ENCODE data around the gene IL20. TPM values are rescaled to one million over a fixed set of nuclear protein-coding genes. Genes with fewer than 3 reads are reported as not detected.

The IL20 gene
- not detected for polyA plus RNA-seq (ENCODE audit: low read depth in 6 of 6)

DNA sequence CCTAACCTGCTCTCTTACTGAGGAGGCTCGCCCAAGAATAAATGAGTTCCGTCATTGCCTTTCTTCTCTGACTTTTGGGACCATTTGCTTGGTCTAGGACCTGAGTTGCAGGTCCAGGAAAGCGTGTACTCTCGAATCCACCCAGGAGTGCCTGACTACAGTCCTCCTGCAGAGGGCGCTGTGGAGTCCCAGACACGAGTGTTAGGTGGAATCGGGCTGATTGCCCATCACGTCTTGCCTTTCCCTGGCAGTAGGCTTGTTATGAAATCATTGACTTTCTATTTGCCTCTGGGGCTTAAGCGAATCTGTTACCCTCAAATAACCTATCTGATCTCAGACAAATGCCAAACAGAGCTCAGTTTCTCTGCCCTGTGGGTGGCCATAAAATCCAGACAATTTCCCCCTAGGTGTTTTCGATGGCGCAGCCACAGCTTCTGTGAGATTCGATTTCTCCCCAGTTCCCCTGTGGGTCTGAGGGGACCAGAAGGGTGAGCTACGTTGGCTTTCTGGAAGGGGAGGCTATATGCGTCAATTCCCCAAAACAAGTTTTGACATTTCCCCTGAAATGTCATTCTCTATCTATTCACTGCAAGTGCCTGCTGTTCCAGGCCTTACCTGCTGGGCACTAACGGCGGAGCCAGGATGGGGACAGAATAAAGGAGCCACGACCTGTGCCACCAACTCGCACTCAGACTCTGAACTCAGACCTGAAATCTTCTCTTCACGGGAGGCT, at the start of gene IL20:
IL20 (plus strand) TSS at position 685 of the 733 bp plus-strand sequence. CDS start 230 bp downstream, outside the sequence.
- Mint-ChIP-seq H3K4me1 (peaks cover 0 to 8% (median 7%) of the 10 kb centered on the region in 3 donors), H3K27me3 (peaks cover 19 to 22% (median 20%) of the 10 kb centered on the region in 3 donors), H3K36me3 (peaks cover 0 to 8% of the 10 kb centered on the region in 2 donors), H3K4me3 (peak within 1 kb of the TSS in 1 of 8 donors; percentile 16), H3K27ac (peak within 1 kb of the TSS in 2 of 6 donors; percentile 52 to 61), H3K9me3 (no peaks in the 10 kb centered on the region)
- ATAC-seq (ENCODE audit: low read depth in 2 of 2) (peak; percentile 81 to 92), DNase-seq (peak; percentile 62)

- peak; percentile 20 to 37 for ATAC-seq (ENCODE audit: low read depth in 2 of 2)
Measured at GRCh38 chr1:206816390-206817287, 48.8 kb upstream of the IL20 start.

GRCh38 chr1:206821493-206821892, 43.9 kb upstream of the IL20 start:
- Mint-ChIP-seq H3K4me3 (no peak overlapping the region), H3K4me1 (peaks cover 44 to 54% (median 49%) of the 10 kb centered on the region in 3 donors), H3K27me3 (no peaks in the 10 kb centered on the region), H3K36me3 (no peaks in the 10 kb centered on the region), H3K9me3 (peaks cover 0 to 4% (median 0%) of the 10 kb centered on the region in 7 donors), H3K27ac (peak overlapping the region in 2 of 6 donors; percentile 16 to 88)
- ATAC-seq (ENCODE audit: low read depth in 2 of 2) (no peak), DNase-seq (no peak)

More at GRCh38 chr1:206816390-206817287, 48.8 kb upstream of the IL20 start:
- H3K27ac Mint-ChIP-seq: peak overlapping the region in 5 of 6 donors; percentile 0 to 79 (median 47)
- H3K36me3 Mint-ChIP-seq: peaks cover 0 to 7% of the 10 kb centered on the region in 2 donors
- H3K4me3 Mint-ChIP-seq: peak overlapping the region in 3 of 8 donors; percentile 2 to 51 (median 15)
- H3K27me3 Mint-ChIP-seq: no peaks in the 10 kb centered on the region
- DNase-seq: no peak
- peaks cover 50 to 54% (median 53%) of the 10 kb centered on the region in 3 donors for H3K4me1 Mint-ChIP-seq
- H3K9me3 Mint-ChIP-seq: peaks cover 3 to 13% (median 7%) of the 10 kb centered on the region in 7 donors

GRCh38 chr1:206823727-206824126, 41.7 kb upstream of the IL20 start:
- peak overlapping the region in 3 of 8 donors; percentile 47 to 73 (median 65) for H3K4me3 Mint-ChIP-seq
- DNase-seq (no peak), ATAC-seq (ENCODE audit: low read depth in 2 of 2) (no peak)
- no peaks in the 10 kb centered on the region for H3K9me3 Mint-ChIP-seq
- H3K27ac Mint-ChIP-seq: peak overlapping the region in 3 of 6 donors; percentile 55 to 78 (median 71)
- H3K27me3 Mint-ChIP-seq: no peaks in the 10 kb centered on the region
- H3K4me1 Mint-ChIP-seq: peaks cover 44 to 53% (median 50%) of the 10 kb centered on the region in 3 donors
- no peaks in the 10 kb centered on the region for H3K36me3 Mint-ChIP-seq

GRCh38 chr1:206824331-206824730, 41.1 kb upstream of the IL20 start:
- DNase-seq (peak; percentile 40), ATAC-seq (ENCODE audit: low read depth in 2 of 2) (peak; percentile 80 to 88)
- H3K27me3 Mint-ChIP-seq: no peaks in the 10 kb centered on the region
- H3K4me1 Mint-ChIP-seq: peaks cover 50 to 59% (median 54%) of the 10 kb centered on the region in 3 donors
- peak overlapping the region in 7 of 8 donors; percentile 40 to 73 (median 57) for H3K4me3 Mint-ChIP-seq
- no peaks in the 10 kb centered on the region for H3K9me3 Mint-ChIP-seq
- H3K27ac Mint-ChIP-seq: peak overlapping the region in 5 of 6 donors; percentile 0 to 79 (median 71)
- H3K36me3 Mint-ChIP-seq: no peaks in the 10 kb centered on the region

- H3K9me3 Mint-ChIP-seq: no peaks in the 10 kb centered on the region
- H3K36me3 Mint-ChIP-seq: no peaks in the 10 kb centered on the region
- H3K4me1 Mint-ChIP-seq: peaks cover 55 to 70% (median 57%) of the 10 kb centered on the region in 3 donors
- peak overlapping the region in 1 of 8 donors; percentile 1 for H3K4me3 Mint-ChIP-seq
- ATAC-seq (ENCODE audit: low read depth in 2 of 2) (no peak), DNase-seq (no peak)
- peak overlapping the region in 2 of 6 donors; percentile 25 to 40 for H3K27ac Mint-ChIP-seq
- H3K27me3 Mint-ChIP-seq: no peaks in the 10 kb centered on the region
Measured at GRCh38 chr1:206826394-206826793, 39.0 kb upstream of the IL20 start.

GRCh38 chr1:206828061-206828460, 37.4 kb upstream of the IL20 start:
- no peaks in the 10 kb centered on the region for H3K27me3 Mint-ChIP-seq
- H3K27ac Mint-ChIP-seq: peak overlapping the region in 1 of 6 donors; percentile 29
- H3K9me3 Mint-ChIP-seq: no peaks in the 10 kb centered on the region
- H3K4me3 Mint-ChIP-seq: peak overlapping the region in 1 of 8 donors; percentile 32
- peaks cover 61 to 81% (median 69%) of the 10 kb centered on the region in 3 donors for H3K4me1 Mint-ChIP-seq
- H3K36me3 Mint-ChIP-seq: no peaks in the 10 kb centered on the region
- DNase-seq (no peak), ATAC-seq (ENCODE audit: low read depth in 2 of 2) (no peak)

DNA sequence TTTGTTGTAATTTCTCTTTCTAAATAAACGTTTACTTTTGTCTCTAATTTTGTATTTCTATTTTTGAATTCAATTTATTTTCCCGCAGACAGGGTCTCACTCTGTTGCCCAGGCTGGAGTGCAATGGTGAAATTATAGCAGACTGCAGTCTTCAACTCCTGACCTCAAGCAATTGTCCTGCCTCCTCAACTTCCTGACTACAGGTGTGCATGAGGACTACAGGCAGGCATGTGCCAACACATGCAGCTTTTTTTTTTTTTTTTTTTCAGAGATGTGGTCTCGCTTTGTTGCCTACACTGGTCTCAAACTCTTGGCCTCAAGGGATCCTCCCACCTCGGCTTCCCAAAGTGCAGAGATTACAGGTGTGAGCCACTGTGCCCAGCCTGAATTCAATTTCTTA, 36.7 kb upstream of the IL20 start:
- no peak for DNase-seq
- Mint-ChIP-seq H3K27me3 (no peaks in the 10 kb centered on the region), H3K4me1 (peaks cover 65 to 83% (median 76%) of the 10 kb centered on the region in 3 donors), H3K9me3 (no peaks in the 10 kb centered on the region), H3K27ac (peak overlapping the region in 5 of 6 donors; percentile 26 to 70 (median 49)), H3K36me3 (no peaks in the 10 kb centered on the region), H3K4me3 (peak overlapping the region in 7 of 8 donors; percentile 46 to 83 (median 66))
- ATAC-seq (ENCODE audit: low read depth in 2 of 2): peak; percentile 25 to 29

- Mint-ChIP-seq H3K36me3 (no peaks in the 10 kb centered on the region), H3K4me1 (peaks cover 64 to 83% (median 77%) of the 10 kb centered on the region in 3 donors), H3K27me3 (no peaks in the 10 kb centered on the region), H3K4me3 (peak overlapping the region in 7 of 8 donors; percentile 46 to 83 (median 66)), H3K9me3 (no peaks in the 10 kb centered on the region), H3K27ac (peak overlapping the region; percentile 65 to 88 (median 69))
- DNase-seq (no peak), ATAC-seq (ENCODE audit: low read depth in 2 of 2) (peak; percentile 22 to 29)
Measured at GRCh38 chr1:206829282-206829681, 36.1 kb upstream of the IL20 start.

- H3K36me3 Mint-ChIP-seq: no peaks in the 10 kb centered on the region
- H3K4me3 Mint-ChIP-seq: peak overlapping the region in 5 of 8 donors; percentile 2 to 66 (median 53)
- peaks cover 65 to 83% (median 77%) of the 10 kb centered on the region in 3 donors for H3K4me1 Mint-ChIP-seq
- ATAC-seq (ENCODE audit: low read depth in 2 of 2) (peak; percentile 81 to 84), DNase-seq (peak; percentile 34)
- no peaks in the 10 kb centered on the region for H3K27me3 Mint-ChIP-seq
- H3K27ac Mint-ChIP-seq: peak overlapping the region in 3 of 6 donors; percentile 74 to 88 (median 84)
- H3K9me3 Mint-ChIP-seq: no peaks in the 10 kb centered on the region
Measured at GRCh38 chr1:206829875-206830274, 35.5 kb upstream of the IL20 start.

- DNase-seq (no peak), ATAC-seq (ENCODE audit: low read depth in 2 of 2) (no peak)
- H3K4me3 Mint-ChIP-seq: peak overlapping the region in 2 of 8 donors; percentile 19 to 61
- no peaks in the 10 kb centered on the region for H3K27me3 Mint-ChIP-seq
- H3K4me1 Mint-ChIP-seq: peaks cover 55 to 77% (median 70%) of the 10 kb centered on the region in 3 donors
- no peaks in the 10 kb centered on the region for H3K36me3 Mint-ChIP-seq
- H3K9me3 Mint-ChIP-seq: no peaks in the 10 kb centered on the region
- peak overlapping the region in 2 of 6 donors; percentile 14 to 66 for H3K27ac Mint-ChIP-seq
Measured at GRCh38 chr1:206831650-206832049, 33.8 kb upstream of the IL20 start.

GRCh38 chr1:206832352-206832880, 33.0 kb upstream of the IL20 start:
- DNase-seq (no peak), ATAC-seq (ENCODE audit: low read depth in 2 of 2) (no peak)
- Mint-ChIP-seq H3K27me3 (no peaks in the 10 kb centered on the region), H3K4me3 (peak overlapping the region in 5 of 8 donors; percentile 43 to 84 (median 69)), H3K36me3 (no peaks in the 10 kb centered on the region), H3K27ac (peak overlapping the region in 4 of 6 donors; percentile 35 to 71 (median 56)), H3K9me3 (no peaks in the 10 kb centered on the region), H3K4me1 (peaks cover 53 to 77% (median 70%) of the 10 kb centered on the region in 3 donors)
